Psoas muscle (tissue), 8 donors: Measurements from ENCODE around the gene C1orf167. TPM values are rescaled to one million over a fixed set of nuclear protein-coding genes. Genes with fewer than 3 reads are reported as not detected.

Experiments
- ATAC-seq, 4 donors: fragments of 200-7000 bp; cut with Tn5 transposase; one replicate each; pipeline ENCODE4 v1.9.1; 2020; ENCODE audit warnings: moderate library complexity in 3 of 4, mild to moderate bottlenecking in 2 of 4
- DNase-seq, 2 donors: peaks; one replicate each; pipeline ENCODE4 v3.0.0-alpha.2; 2020
- H3K27ac ChIP-seq: fragments of 200-600 bp; one replicate; pipeline ENCODE4 v1.8.0; 2022
- H3K27me3 ChIP-seq, 3 donors: fragments of 200-600 bp in 1 of 3; one replicate each; pipeline versions ENCODE4 v1.6.1 to v1.8.0; 2013 to 2022; ENCODE audit warnings: low read length in 2 of 3, mild to moderate bottlenecking in 2 of 3, moderate library complexity in 1 of 3; ENCODE audit not compliant: insufficient read depth in 3 of 3
- H3K36me3 ChIP-seq, 2 donors: fragments of 200-600 bp in 1 of 2; one replicate each; pipeline versions ENCODE4 v1.6.1 to v1.8.0; 2013 to 2022; ENCODE audit warnings: low read depth in 1 of 2, mild to moderate bottlenecking in 1 of 2, moderate library complexity in 1 of 2; ENCODE audit not compliant: insufficient read depth in 1 of 2
- H3K4me1 ChIP-seq: fragments of 200-600 bp; one replicate; pipeline ENCODE4 v1.8.0; 2022
- H3K4me3 ChIP-seq: fragments of 200-600 bp; one replicate; pipeline ENCODE4 v1.8.0; 2022; ENCODE audit warnings: mild to moderate bottlenecking
- H3K9me3 ChIP-seq: fragments of 200-600 bp; one replicate; pipeline ENCODE4 v1.8.0; 2022
- CTCF ChIP-seq: fragments of 200-600 bp; IDR thresholded peaks from one replicate; pipeline ENCODE4 v1.8.0; 2022; ENCODE audit warnings: antibody characterized with exemption
- WGBS, 3 donors: extraction: QIAGEN DNeasy Blood & Tissue Kit; methylation state at CpG; one replicate each; pipeline versions ENCODE4 v1.1.6 to v1.1.7; 2013; 5-methylcytosine and 5-hydroxymethylcytosine counted together
- intact Hi-C, 2 donors: fragments of 100-400 bp; cut with DNase I; formaldehyde crosslinking; loops; one replicate each; pipeline versions ENCODE4 v1.11.0 to v1.14.2; 2022
- polyA plus RNA-seq, 3 donors: library from polyadenylated mRNA; stranded (reverse); fragments of 200-250 nt; gene quantifications; one replicate each; pipeline ENCODE4 v1.2.3, GENCODE V29; 2013
- total RNA-seq, 4 donors: library from RNA; stranded (reverse); fragmentation: NEBNext Ultra II Directional in 2 of 4; extraction: Animal tissue kit (Norgen Biotek cat#: 25700) in 2 of 4; gene quantifications; one replicate each; pipeline versions ENCODE4 v1.2.1 to v1.2.4, GENCODE V29; 2021 to 2023
- donor health status: healthy with polysubstance abuse.
- donor health status: DM: no; HTN: no; CAD: no; lungs with moderate emphysema.
- donor health status: Bipolar disorder and iron deficiency.
- donor health status: healthy.
- donor health status: DM: yes; HTN: yes; CAD: no.
- donor health status: DM: no; HTN: no; CAD: no.
- donor health status: DM: no; HTN: no; CAD: no.
- donor health status: DM: yes; HTN: yes; CAD: no.

Gene C1orf167
- total and polyA plus RNA-seq, 7 donors = 1.8 to 5.3 (median 2.5) TPM

GRCh38 chr1:11817192-11817591 is 55.2 kb downstream of the C1orf167 start:
- WGBS, 3 donors = 92 to 96% (median 94%) methylated on average over 12 of the region's 12 CpGs

GRCh38 chr1:11822091-11822490 is 60.1 kb downstream of the C1orf167 start:
- ATAC-seq (no peak), DNase-seq (no peak)
- 87 to 92% (median 88%) methylated on average over 3 of the region's 3 CpGs for WGBS, 3 donors
- no peak overlapping the region for H3K4me3 ChIP-seq
- no peaks in the 10 kb centered on the region for H3K4me1 ChIP-seq
- H3K27ac ChIP-seq = peak overlapping the region; percentile 19
- intact Hi-C loops = no loop called here
- no peaks in the 10 kb centered on the region for H3K27me3 ChIP-seq
- H3K36me3 ChIP-seq = peaks cover 13 to 98% of the 10 kb centered on the region in 2 donors
- no peak for TF ChIP-seq CTCF
- no peaks in the 10 kb centered on the region for H3K9me3 ChIP-seq

More at GRCh38 chr1:11817192-11817591, 55.2 kb downstream of the C1orf167 start:
- Histone ChIP-seq H3K4me3 (no peak overlapping the region), H3K36me3 (peaks cover 7 to 83% of the 10 kb centered on the region in 2 donors), H3K9me3 (no peaks in the 10 kb centered on the region), H3K27ac (no peak overlapping the region), H3K27me3 (no peaks in the 10 kb centered on the region), H3K4me1 (no peaks in the 10 kb centered on the region)
- TF ChIP-seq CTCF = no peak
- no peak for ATAC-seq
- intact Hi-C loops = no loop called here
- no peak for DNase-seq

GRCh38 chr1:11823366-11824137 is 61.6 kb downstream of the C1orf167 start:
- no peaks in the 10 kb centered on the region for H3K4me1 ChIP-seq
- TF ChIP-seq CTCF = no peak
- no peaks in the 10 kb centered on the region for H3K9me3 ChIP-seq
- H3K27me3 ChIP-seq = no peaks in the 10 kb centered on the region
- peaks cover 12 to 98% of the 10 kb centered on the region in 2 donors for H3K36me3 ChIP-seq
- intact Hi-C loops = no loop called here
- H3K4me3 ChIP-seq = no peak overlapping the region
- WGBS, 3 donors = 86 to 92% (median 89%) methylated on average over 17 of the region's 17 CpGs
- ATAC-seq = no peak
- DNase-seq = no peak
- no peak overlapping the region for H3K27ac ChIP-seq

- DNase-seq (no peak), ATAC-seq (no peak)
- no peak overlapping the region for H3K27ac ChIP-seq
- intact Hi-C loops = no loop called here
- TF ChIP-seq CTCF = no peak
- no peak overlapping the region for H3K4me3 ChIP-seq
- no peaks in the 10 kb centered on the region for H3K27me3 ChIP-seq
- no peaks in the 10 kb centered on the region for H3K9me3 ChIP-seq
- WGBS, 3 donors = 89 to 95% (median 91%) methylated on average over 5 to 7 of the region's 7 CpGs
- H3K36me3 ChIP-seq = peaks cover 15 to 98% of the 10 kb centered on the region in 2 donors
- no peaks in the 10 kb centered on the region for H3K4me1 ChIP-seq
Measured at GRCh38 chr1:11825131-11825530, 63.1 kb downstream of the C1orf167 start.
